SK-N-SH treated with all-trans-retinoic acid at 6 μM for 48 hours (cell line): Measurements from ENCODE around the gene CHRNG.
"Not testable (repeated sequence)": the region's sequence is repeated elsewhere in the genome, so short reads cannot be mapped to it uniquely, and the experiment has no call there.

Experiments used
- GLIS3 ChIP-seq: fragments of 250-450 bp; sonication (Bioruptor Pico); IDR thresholded peaks from 2 replicates; pipeline ENCODE4 v1.5.0; 2020; ENCODE audit warnings: mild to moderate bottlenecking, moderate library complexity
- PATZ1 ChIP-seq: fragments of 250-450 bp; sonication (Bioruptor Pico); IDR thresholded peaks from 2 replicates; pipeline ENCODE4 v1.8.0; 2020; ENCODE audit warnings: mild to moderate bottlenecking, moderate library complexity, borderline replicate concordance
- TOX ChIP-seq: fragments of 250-450 bp; sonication (Bioruptor Pico); IDR thresholded peaks from 2 replicates; pipeline ENCODE4 v1.8.0; 2021; ENCODE audit warnings: mild to moderate bottlenecking, moderate library complexity, borderline replicate concordance
- TSHZ2 ChIP-seq: fragments of 250-450 bp; sonication (Bioruptor Pico); IDR thresholded peaks from 2 replicates; pipeline ENCODE4 v1.5.0; 2020; ENCODE audit warnings: mild to moderate bottlenecking, moderate library complexity
- ZNF565 ChIP-seq: fragments of 450-650 bp; formaldehyde crosslinking; conservative IDR thresholded peaks from 2 replicates; pipeline ENCODE4 v1.5.0; 2020; ENCODE audit warnings: low read depth, mild to moderate bottlenecking, moderate library complexity

GRCh38 chr2:232570481-232570880 lies 31.0 kb downstream of the CHRNG start:
- not testable (repeated sequence) for TF ChIP-seq PATZ1, TSHZ2, ZNF565, GLIS3, TOX (CRISPR knock-in tag)
